ENCODE data around the gene C12orf42.

DNA sequence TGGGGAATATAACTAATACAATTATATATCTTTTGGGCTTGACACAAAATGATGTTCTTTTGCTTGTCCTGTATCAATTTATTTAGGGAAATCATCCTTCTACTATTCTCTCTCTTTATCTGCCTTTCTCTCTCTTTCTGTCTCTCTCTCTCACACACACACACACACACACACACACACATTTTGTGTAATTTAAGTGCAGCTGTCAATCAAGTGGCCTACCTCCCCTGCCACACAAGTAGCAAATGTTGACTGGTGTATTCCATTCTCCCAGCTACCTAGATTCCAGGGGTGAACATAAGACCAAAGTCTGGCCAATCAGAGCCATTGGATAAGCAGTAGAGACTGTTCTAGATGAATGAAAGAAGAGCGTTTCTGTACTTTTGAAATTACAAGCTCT is 127.6 kb downstream of the C12orf42 start:
- no peak for TF ChIP-seq POLR2AphosphoS5 (IDR thresholded peaks at IDR 0.05)
- TF ChIP-seq, protein P1, sequence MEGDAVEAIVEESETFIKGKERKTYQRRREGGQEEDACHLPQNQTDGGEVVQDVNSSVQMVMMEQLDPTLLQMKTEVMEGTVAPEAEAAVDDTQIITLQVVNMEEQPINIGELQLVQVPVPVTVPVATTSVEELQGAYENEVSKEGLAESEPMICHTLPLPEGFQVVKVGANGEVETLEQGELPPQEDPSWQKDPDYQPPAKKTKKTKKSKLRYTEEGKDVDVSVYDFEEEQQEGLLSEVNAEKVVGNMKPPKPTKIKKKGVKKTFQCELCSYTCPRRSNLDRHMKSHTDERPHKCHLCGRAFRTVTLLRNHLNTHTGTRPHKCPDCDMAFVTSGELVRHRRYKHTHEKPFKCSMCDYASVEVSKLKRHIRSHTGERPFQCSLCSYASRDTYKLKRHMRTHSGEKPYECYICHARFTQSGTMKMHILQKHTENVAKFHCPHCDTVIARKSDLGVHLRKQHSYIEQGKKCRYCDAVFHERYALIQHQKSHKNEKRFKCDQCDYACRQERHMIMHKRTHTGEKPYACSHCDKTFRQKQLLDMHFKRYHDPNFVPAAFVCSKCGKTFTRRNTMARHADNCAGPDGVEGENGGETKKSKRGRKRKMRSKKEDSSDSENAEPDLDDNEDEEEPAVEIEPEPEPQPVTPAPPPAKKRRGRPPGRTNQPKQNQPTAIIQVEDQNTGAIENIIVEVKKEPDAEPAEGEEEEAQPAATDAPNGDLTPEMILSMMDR (IDR thresholded peaks at IDR 0.05), result no peak
- no peak for TF ChIP-seq POLR2A (IDR thresholded peaks at IDR 0.05)
- TF ChIP-seq EP300 (IDR thresholded peaks at IDR 0.05), result no peak

Data from upper lobe of left lung (tissue), 4 donors.